ENCODE measurements around the gene NOC4L. TPM values are rescaled to one million over a fixed set of nuclear protein-coding genes. Genes with fewer than 3 reads are reported as not detected.
"Not testable (repeated sequence)": the region's sequence is repeated elsewhere in the genome, so short reads cannot be mapped to it uniquely, and the experiment has no call there.

NOC4L gene
- total RNA-seq, 1 experiment from 2014 or later, result 11.9 TPM

DNA sequence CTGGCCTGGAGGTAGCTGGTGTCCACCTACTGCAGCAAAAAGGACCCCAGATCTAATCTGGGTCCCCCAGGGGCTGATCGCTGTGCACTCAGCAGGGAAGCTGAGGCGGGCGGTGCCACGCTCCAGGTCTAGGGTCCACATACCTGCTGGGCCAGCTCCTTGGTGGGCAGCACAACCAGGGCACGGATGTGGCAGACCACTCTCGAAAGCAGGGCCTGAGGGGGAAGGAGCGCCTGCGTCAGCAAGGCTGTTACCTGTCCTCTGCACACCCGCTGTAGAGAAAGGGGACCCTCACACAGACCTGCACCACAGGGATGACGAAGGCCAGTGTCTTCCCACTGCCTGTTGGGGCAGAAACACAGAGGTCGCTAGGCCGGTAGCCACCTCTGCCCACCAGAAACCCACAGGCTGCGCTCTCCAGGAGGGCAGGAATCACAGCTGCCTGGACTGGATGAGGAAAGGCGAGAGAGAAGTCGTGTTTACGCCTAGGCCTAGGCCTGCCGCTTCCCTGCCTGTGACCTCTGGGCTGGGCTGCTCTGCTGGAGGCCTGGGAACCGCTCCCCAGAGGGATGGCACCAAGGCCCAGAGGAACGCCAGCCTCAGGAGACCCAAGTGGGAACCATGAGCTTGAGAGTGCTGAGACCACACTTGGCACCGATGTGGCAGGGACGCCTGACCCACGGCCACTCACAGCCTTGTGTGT, 2.1 kb upstream of the NOC4L start:
- no peak overlapping the region for H3K27ac ChIP-seq
- DNase-seq (ENCODE audit: low read depth in 1 of 2, low spot score in 2 of 2), result peak in 1 of 2 experiments; percentile 32
- peaks cover 55% of the 10 kb centered on the region for H3K36me3 ChIP-seq
- H3K4me1 ChIP-seq (replicated peaks), result peaks cover 18% of the 10 kb centered on the region
- H3K27me3 ChIP-seq (replicated peaks), result no peaks in the 10 kb centered on the region
- H3K4me3 ChIP-seq, result no peak overlapping the region
- H3K9me3 ChIP-seq (replicated peaks), result 0 out of 2 replicates have a peak, but pooled peaks cover 7% of the 10 kb centered on the region

DNA sequence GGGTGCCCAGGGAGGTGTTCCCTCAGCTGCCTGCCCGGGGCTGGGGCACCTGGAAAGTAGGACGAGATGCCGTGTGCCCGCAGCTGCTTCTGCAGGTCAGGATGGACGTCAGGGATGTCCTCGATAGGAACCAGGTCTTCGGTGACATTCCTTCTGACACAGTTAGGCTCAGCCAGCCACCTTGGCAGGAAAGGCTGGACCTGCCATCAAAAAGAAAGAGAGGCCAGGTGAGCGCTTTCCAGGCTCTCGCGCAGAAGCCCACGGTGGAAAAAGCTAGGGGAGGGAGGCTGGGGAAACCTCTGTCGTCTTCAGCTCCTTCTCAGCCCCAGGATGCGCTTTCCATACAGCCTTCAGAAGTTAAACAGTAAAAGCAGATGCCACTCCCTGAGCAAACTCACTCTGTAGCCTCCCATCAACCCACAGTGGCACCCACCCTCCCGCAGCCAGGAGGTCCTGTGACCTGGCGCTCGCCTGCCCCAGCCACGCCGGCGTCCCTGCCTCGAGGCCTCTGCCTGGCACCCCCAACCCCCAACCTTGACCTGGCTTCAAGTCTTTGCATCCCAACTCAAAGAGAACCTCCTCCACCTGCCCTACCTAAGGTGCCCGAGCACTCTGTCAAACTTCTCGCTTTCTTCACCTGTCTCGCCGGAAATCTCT, 1.4 kb upstream of the NOC4L start:
- DNase-seq (ENCODE audit: low read depth in 1 of 2, low spot score in 2 of 2), result peak in 1 of 2 experiments; percentile 37
- no peaks in the 10 kb centered on the region for H3K27me3 ChIP-seq (replicated peaks)
- H3K4me1 ChIP-seq (replicated peaks), result peaks cover 18% of the 10 kb centered on the region
- H3K9me3 ChIP-seq (replicated peaks), result 0 out of 2 replicates have a peak, but pooled peaks cover 7% of the 10 kb centered on the region
- H3K4me3 ChIP-seq, result peak overlapping the region; percentile 96
- no peak overlapping the region for H3K27ac ChIP-seq
- H3K36me3 ChIP-seq, result peaks cover 58% of the 10 kb centered on the region

DNA sequence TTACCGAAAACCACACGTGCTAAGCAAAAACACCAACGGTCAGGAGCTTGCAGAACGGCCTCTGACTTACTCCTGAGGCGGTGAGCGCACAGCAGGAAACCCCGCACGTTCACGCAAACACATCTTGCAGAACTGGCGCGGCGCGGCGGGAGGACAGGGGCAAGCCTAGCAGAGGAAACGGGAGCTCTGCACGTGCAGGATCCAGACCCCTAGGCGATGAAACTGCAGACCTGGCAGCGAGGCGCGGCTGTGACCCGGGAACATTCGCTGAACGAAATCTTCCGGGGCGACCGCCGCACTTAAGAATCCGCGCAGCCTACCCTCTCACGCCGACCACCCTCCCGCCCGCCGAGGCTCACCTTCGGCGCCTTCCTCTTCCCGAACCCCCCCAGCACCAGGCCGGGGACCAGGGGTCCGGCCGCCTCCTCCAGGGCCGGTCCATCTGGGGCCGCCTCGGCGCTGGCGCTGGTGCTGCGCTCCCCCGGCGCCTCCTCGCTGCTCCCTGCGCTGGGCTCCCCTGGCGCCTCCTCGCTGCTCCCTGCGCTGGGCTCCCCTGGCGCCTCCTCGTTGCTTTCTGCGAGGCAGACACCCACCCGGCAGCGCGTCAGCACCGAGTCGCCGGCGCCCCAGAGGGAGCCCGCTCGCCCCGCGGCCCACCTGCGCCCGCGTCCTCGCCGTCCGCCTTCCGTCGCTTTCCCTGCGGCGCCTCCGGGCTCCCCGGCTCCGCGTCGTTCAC, 753 bp upstream of the NOC4L start:
- H3K36me3 ChIP-seq, result peaks cover 63% of the 10 kb centered on the region
- peak in 1 of 2 experiments; percentile 45 for DNase-seq (ENCODE audit: low read depth in 1 of 2, low spot score in 2 of 2)
- no peak overlapping the region for H3K27ac ChIP-seq
- H3K27me3 ChIP-seq (replicated peaks), result no peaks in the 10 kb centered on the region
- H3K9me3 ChIP-seq (replicated peaks), result 0 out of 2 replicates have a peak, but pooled peaks cover 7% of the 10 kb centered on the region
- H3K4me3 ChIP-seq, result peak overlapping the region; percentile 96
- peaks cover 18% of the 10 kb centered on the region for H3K4me1 ChIP-seq (replicated peaks)

DNA sequence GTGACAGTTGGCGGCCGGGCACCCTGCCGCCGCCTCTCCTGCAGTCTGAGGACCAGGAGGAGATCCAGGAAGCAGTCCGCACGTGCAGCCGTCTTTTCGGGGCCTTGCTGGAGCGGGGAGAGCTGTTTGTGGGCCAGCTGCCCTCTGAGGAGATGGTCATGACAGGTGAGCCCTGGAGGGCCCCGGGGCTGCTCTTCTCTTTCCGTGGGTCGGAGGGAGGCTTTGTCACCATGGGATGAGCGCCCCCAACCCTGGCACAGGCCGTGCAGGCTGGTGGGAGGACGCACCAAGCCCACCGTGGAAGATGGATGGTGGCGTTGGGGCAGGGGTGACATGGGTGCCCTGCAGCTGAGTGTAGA, 532 bp downstream of the NOC4L start:
- H3K9me3 ChIP-seq (replicated peaks), result 0 out of 2 replicates have a peak, but pooled peaks cover 7% of the 10 kb centered on the region
- peak in 1 of 2 experiments; percentile 47 for DNase-seq (ENCODE audit: low read depth in 1 of 2, low spot score in 2 of 2)
- H3K27me3 ChIP-seq (replicated peaks), result no peaks in the 10 kb centered on the region
- peaks cover 51% of the 10 kb centered on the region for H3K36me3 ChIP-seq
- H3K4me1 ChIP-seq (replicated peaks), result peaks cover 18% of the 10 kb centered on the region
- peak overlapping the region; percentile 76; the same call in 1 of the 2 replicates for H3K27ac ChIP-seq
- H3K4me3 ChIP-seq, result peak overlapping the region; percentile 96

DNA sequence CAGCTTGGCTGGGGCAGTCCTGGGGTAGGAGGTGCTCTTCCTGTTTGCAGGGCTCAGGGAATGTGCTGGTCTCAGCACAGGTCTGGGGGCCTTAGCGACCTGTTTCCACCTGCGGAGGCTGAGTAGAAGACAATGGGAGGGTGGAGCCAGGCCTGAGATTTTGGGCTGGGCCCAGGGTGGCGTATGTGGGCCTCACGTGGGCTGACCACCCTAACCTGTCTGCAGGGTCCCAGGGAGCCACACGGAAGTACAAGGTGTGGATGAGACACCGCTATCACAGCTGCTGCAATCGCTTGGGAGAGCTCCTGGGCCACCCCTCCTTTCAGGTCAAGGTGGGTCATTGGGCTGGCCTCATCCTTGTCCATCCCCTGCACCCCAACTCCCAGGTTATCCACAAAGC, 1.1 kb downstream of the NOC4L start:
- no peaks in the 10 kb centered on the region for H3K27me3 ChIP-seq (replicated peaks)
- peak overlapping the region; percentile 96 for H3K4me3 ChIP-seq
- H3K4me1 ChIP-seq (replicated peaks), result peaks cover 18% of the 10 kb centered on the region
- DNase-seq (ENCODE audit: low read depth in 1 of 2, low spot score in 2 of 2), result peak in 1 of 2 experiments; percentile 32
- 0 out of 2 replicates have a peak, but pooled peaks cover 7% of the 10 kb centered on the region for H3K9me3 ChIP-seq (replicated peaks)
- H3K27ac ChIP-seq, result no peak overlapping the region
- H3K36me3 ChIP-seq, result peaks cover 46% of the 10 kb centered on the region

DNA sequence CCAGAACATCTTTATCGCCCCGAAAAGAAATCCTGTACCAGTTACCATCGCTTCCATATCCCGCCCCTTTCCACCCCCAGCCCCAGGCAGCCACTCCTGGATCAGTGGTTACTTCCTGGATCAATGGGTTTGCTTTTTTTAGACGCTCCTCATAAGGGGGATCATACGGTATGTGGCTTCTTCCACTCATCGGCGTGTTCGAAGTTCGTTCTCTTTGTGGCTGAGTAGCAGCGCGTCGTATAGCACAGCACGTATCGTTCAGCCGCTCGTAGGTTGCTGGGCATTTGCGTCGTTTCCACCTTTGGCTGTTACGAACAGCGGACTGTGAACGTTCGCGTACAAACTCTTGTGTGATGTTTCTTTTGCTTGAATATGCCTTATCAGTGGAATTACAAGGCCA, 1.8 kb downstream of the NOC4L start:
- H3K27me3 ChIP-seq (replicated peaks), result no peaks in the 10 kb centered on the region
- H3K4me1 ChIP-seq (replicated peaks), result peaks cover 18% of the 10 kb centered on the region
- peak in 1 of 2 experiments; percentile 16 for DNase-seq (ENCODE audit: low read depth in 1 of 2, low spot score in 2 of 2)
- no peak overlapping the region for H3K27ac ChIP-seq
- H3K9me3 ChIP-seq (replicated peaks), result 0 out of 2 replicates have a peak, but pooled peaks cover 7% of the 10 kb centered on the region
- peaks cover 41% of the 10 kb centered on the region for H3K36me3 ChIP-seq
- H3K4me3 ChIP-seq, result no peak overlapping the region

DNA sequence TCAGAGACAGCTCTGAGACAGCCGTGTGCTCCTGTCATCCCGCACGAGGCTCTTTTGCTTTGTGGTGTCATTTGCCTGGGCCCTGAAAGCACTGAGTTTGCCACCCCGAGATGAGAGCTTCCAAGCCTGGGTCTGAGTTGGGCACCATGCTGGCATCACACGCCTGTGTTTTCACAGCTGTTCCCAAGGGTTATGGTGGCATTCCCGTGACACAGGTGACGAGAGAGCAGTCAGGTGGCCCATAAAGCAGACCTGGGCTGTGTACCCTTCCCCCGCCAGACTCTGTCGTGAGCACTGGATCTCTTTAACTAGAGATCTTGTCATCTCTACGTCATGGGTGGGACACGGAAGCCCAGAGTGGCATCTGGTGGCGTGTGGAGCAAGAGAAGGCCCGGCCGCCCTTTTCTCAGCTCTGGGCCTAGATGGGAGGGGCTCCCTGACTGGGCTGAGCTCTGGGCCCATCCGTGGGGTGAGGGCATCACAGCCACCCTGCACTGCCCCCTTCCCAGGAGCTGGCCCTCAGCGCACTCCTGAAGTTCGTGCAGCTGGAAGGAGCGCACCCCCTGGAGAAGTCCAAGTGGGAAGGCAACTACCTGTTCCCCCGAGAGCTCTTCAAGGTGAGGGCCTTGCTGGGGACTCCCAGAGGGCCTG, 2.6 kb downstream of the NOC4L start:
- no peak overlapping the region for H3K27ac ChIP-seq
- peaks cover 41% of the 10 kb centered on the region for H3K36me3 ChIP-seq
- H3K4me3 ChIP-seq, result no peak overlapping the region
- H3K27me3 ChIP-seq (replicated peaks), result no peaks in the 10 kb centered on the region
- peaks cover 18% of the 10 kb centered on the region for H3K4me1 ChIP-seq (replicated peaks)
- H3K9me3 ChIP-seq (replicated peaks), result 0 out of 2 replicates have a peak, but pooled peaks cover 7% of the 10 kb centered on the region
- peak in 1 of 2 experiments; percentile 38 for DNase-seq (ENCODE audit: low read depth in 1 of 2, low spot score in 2 of 2)

DNA sequence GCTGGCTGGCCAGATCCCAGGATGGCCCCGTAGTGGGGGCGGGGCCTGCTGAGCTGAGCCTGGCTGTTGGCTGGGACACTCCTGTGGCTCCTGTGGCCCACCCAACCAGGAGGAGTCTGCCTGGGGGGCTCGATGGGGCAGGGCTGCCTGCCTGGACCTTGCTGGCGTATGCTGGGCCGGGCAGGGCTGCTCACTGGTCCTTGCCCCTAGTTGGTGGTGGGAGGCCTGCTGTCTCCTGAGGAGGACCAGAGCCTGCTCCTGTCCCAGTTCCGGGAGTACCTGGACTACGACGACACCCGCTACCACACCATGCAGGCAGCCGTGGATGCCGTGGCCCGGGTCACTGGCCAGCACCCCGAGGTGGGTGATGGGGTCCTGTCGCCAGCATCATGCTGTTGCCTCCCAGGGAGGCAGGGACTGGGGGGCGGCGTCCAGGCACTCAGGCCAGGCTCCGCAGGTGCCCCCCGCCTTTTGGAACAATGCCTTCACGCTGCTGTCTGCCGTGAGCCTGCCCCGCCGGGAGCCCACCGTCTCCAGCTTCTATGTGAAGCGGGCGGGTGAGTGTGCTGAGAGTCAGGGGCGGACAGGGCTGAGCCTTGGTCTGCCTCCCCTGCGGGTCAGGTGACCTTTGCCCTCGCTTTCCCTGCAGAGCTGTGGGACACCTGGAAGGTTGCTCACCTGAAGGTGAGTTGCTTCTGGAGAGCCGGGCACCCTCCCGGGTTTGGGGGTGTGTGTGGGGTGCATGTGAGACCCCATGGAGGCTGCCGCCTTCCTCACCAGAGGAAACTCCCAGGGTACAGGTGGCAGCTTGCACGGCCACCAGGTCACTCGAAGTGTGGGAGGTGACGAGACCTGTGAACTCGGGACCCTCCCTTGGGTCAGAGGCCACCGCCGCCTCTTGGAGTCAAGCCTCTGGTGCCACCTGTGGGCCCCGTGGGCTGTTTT, 3.4 kb downstream of the NOC4L start:
- DNase-seq (ENCODE audit: low read depth in 1 of 2, low spot score in 2 of 2), result peak in 1 of 2 experiments; percentile 33
- peaks cover 40% of the 10 kb centered on the region for H3K36me3 ChIP-seq

DNA sequence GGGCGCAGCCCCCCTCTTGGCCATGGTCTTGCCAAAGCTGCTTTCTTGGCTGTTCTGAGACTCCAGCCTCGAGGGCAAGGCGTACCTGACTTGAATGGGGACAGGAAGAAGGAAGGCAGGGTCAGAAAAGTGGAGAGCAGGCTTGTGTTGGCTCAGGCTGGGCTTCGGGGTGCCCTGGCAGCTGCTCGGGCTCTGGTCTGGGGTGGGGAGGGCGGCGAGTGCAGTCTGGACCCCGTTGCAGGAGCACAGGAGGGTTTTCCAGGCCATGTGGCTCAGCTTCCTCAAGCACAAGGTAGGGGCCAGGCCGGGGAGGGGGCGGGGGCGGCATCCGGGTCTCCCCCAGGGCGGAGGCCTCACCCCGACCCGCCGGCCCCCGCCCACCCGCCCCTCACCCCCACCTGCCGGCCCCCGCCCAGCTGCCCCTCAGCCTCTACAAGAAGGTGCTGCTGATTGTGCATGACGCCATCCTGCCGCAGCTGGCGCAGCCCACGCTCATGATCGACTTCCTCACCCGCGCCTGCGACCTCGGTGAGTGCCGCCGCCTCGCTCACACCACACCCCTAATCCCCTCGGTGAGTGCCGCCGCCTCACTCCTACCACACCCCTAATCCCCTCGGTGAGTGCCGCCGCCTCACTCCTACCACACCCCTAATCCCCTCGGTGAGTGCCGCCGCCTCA, 4.2 kb downstream of the NOC4L start:
- 0 out of 2 replicates have a peak, but pooled peaks cover 6% of the 10 kb centered on the region for H3K9me3 ChIP-seq (replicated peaks)
- peaks cover 40% of the 10 kb centered on the region for H3K36me3 ChIP-seq
- no peaks in the 10 kb centered on the region for H3K27me3 ChIP-seq (replicated peaks)
- H3K27ac ChIP-seq, result no peak overlapping the region
- no peak overlapping the region for H3K4me3 ChIP-seq
- no peak for DNase-seq (ENCODE audit: low read depth in 1 of 2, low spot score in 2 of 2)
- H3K4me1 ChIP-seq (replicated peaks), result peaks cover 9% of the 10 kb centered on the region

More for the DNA sequence above, 3.4 kb downstream of the NOC4L start:
- peaks cover 17% of the 10 kb centered on the region for H3K4me1 ChIP-seq (replicated peaks)
- 0 out of 2 replicates have a peak, but pooled peaks cover 7% of the 10 kb centered on the region for H3K9me3 ChIP-seq (replicated peaks)
- H3K27ac ChIP-seq, result no peak overlapping the region
- no peaks in the 10 kb centered on the region for H3K27me3 ChIP-seq (replicated peaks)
- no peak overlapping the region for H3K4me3 ChIP-seq

DNA sequence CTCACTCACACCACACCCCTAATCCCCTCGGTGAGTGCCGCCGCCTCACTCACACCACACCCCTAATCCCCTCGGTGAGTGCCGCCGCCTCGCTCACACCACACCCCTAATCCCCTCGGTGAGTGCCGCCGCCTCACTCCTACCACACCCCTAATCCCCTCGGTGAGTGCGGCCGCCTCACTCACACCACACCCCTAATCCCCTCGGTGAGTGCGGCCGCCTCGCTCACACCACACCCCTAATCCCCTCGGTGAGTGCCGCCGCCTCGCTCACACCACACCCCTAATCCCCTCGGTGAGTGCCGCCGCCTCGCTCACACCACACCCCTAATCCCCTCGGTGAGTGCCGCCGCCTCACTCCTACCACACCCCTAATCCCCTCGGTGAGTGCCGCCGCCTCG, 5.3 kb downstream of the NOC4L start:
- H3K4me1 ChIP-seq (replicated peaks); DNase-seq (ENCODE audit: low read depth in 1 of 2, low spot score in 2 of 2): not testable (repeated sequence)

DNA sequence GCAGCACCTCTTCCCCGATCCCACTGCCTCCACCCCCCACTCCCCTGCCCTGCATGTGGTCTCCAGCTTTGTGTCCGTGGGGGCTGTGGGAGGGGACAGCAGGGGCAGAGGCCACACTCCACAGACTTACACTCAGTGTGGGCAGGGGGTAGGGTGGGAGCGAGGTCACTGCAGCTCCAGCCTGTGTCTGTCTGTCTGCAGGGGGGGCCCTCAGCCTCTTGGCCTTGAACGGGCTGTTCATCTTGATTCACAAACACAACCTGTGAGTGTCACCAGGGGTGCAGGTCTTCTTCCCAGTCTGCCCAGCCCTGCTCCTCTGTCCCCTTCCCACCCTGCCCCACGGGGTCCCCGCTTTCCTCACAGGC, 6.5 kb downstream of the NOC4L start:
- Histone ChIP-seq H3K27me3 (replicated peaks) (no peaks in the 10 kb centered on the region), H3K27ac (no peak overlapping the region), H3K4me1 (replicated peaks) (no peaks in the 10 kb centered on the region)

More for the DNA sequence above, 5.3 kb downstream of the NOC4L start:
- H3K4me3 ChIP-seq; H3K27me3 ChIP-seq (replicated peaks); H3K9me3 ChIP-seq (replicated peaks); H3K27ac ChIP-seq: not testable (repeated sequence)
- H3K36me3 ChIP-seq, result peaks cover 30% of the 10 kb centered on the region

DNA sequence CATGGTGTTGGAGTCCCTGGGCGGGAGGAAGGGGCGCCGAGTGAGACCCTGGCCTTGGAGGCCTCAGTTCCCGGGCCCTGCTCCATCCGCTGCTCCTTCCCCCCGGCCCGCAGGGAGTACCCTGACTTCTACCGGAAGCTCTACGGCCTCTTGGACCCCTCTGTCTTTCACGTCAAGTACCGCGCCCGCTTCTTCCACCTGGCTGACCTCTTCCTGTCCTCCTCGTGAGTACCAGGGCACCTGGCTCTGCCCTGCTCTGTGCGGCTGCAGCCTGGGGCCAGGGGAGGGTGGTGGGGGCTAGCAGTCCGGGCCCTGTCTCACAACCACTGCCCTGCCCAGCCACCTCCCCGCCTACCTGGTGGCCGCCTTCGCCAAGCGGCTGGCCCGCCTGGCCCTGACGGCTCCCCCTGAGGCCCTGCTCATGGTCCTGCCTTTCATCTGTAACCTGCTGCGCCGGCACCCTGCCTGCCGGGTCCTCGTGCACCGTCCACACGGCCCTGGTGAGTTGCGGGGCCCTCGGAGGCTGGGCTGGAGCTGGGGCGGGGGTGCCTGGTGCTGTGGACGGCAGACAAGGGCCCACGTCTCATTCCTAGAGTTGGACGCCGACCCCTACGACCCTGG, 7.0 kb downstream of the NOC4L start:
- peaks cover 26% of the 10 kb centered on the region for H3K36me3 ChIP-seq
- H3K27ac ChIP-seq, result no peak overlapping the region
- no peak for DNase-seq (ENCODE audit: low read depth in 1 of 2, low spot score in 2 of 2)
- no peak overlapping the region for H3K4me3 ChIP-seq
- no peaks in the 10 kb centered on the region for H3K27me3 ChIP-seq (replicated peaks)
- H3K4me1 ChIP-seq (replicated peaks), result no peaks in the 10 kb centered on the region
- H3K9me3 ChIP-seq (replicated peaks), result no peaks in the 10 kb centered on the region

More for the DNA sequence above, 6.5 kb downstream of the NOC4L start:
- DNase-seq (ENCODE audit: low read depth in 1 of 2, low spot score in 2 of 2), result no peak
- no peaks in the 10 kb centered on the region for H3K9me3 ChIP-seq (replicated peaks)
- no peak overlapping the region for H3K4me3 ChIP-seq
- H3K36me3 ChIP-seq, result peaks cover 28% of the 10 kb centered on the region

Data from SJSA1 (cell line).